Measurements from ENCODE around the gene FAM9A.
"Not testable (repeated sequence)": the region's sequence is repeated elsewhere in the genome, so short reads cannot be mapped to it uniquely, and the experiment has no call there.

FAM9A gene

GRCh38 chrX:8832582-8833378, 31.6 kb upstream of the FAM9A start:
- Histone ChIP-seq H3K4me1 (ENCODE audit: control insufficient read depth, insufficient read depth, low read length) (no peaks in the 10 kb centered on the region), H3K4me3 (ENCODE audit: low read length) (no peak overlapping the region), H3K27ac (ENCODE audit: low read depth, low read length) (no peak overlapping the region), H3K36me3 (ENCODE audit: control insufficient read depth, insufficient read depth, low read length) (no peaks in the 10 kb centered on the region), H3K9ac (ENCODE audit: low read length) (no peak overlapping the region), H3K27me3 (ENCODE audit: control insufficient read depth, insufficient read depth, low read length) (no peaks in the 10 kb centered on the region)

- no peaks in the 10 kb centered on the region for H3K27me3 ChIP-seq (ENCODE audit: control insufficient read depth, insufficient read depth, low read length)
Observed at GRCh38 chrX:8823698-8824097, 22.5 kb upstream of the FAM9A start.

GRCh38 chrX:8822002-8822401, 20.8 kb upstream of the FAM9A start:
- H3K4me1 ChIP-seq (ENCODE audit: control insufficient read depth, insufficient read depth, low read length), result no peaks in the 10 kb centered on the region
- H3K27me3 ChIP-seq (ENCODE audit: control insufficient read depth, insufficient read depth, low read length), result no peaks in the 10 kb centered on the region
- H3K27ac ChIP-seq (ENCODE audit: low read depth, low read length), result no peak overlapping the region
- H3K9ac ChIP-seq (ENCODE audit: low read length), result no peak overlapping the region
- H3K36me3 ChIP-seq (ENCODE audit: control insufficient read depth, insufficient read depth, low read length), result no peaks in the 10 kb centered on the region
- no peak overlapping the region for H3K4me3 ChIP-seq (ENCODE audit: low read length)

More at GRCh38 chrX:8823698-8824097, 22.5 kb upstream of the FAM9A start:
- H3K36me3 ChIP-seq (ENCODE audit: control insufficient read depth, insufficient read depth, low read length), result no peaks in the 10 kb centered on the region
- H3K9ac ChIP-seq (ENCODE audit: low read length), result no peak overlapping the region
- H3K4me3 ChIP-seq (ENCODE audit: low read length), result no peak overlapping the region
- no peak overlapping the region for H3K27ac ChIP-seq (ENCODE audit: low read depth, low read length)
- no peaks in the 10 kb centered on the region for H3K4me1 ChIP-seq (ENCODE audit: control insufficient read depth, insufficient read depth, low read length)

GRCh38 chrX:8820910-8821527, 19.8 kb upstream of the FAM9A start:
- no peaks in the 10 kb centered on the region for H3K36me3 ChIP-seq (ENCODE audit: control insufficient read depth, insufficient read depth, low read length)
- no peak overlapping the region for H3K9ac ChIP-seq (ENCODE audit: low read length)
- H3K27me3 ChIP-seq (ENCODE audit: control insufficient read depth, insufficient read depth, low read length), result no peaks in the 10 kb centered on the region
- H3K27ac ChIP-seq (ENCODE audit: low read depth, low read length), result no peak overlapping the region
- no peak overlapping the region for H3K4me3 ChIP-seq (ENCODE audit: low read length)
- H3K4me1 ChIP-seq (ENCODE audit: control insufficient read depth, insufficient read depth, low read length), result no peaks in the 10 kb centered on the region

- Histone ChIP-seq H3K27me3 (ENCODE audit: control insufficient read depth, insufficient read depth, low read length) (no peaks in the 10 kb centered on the region), H3K36me3 (ENCODE audit: control insufficient read depth, insufficient read depth, low read length) (no peaks in the 10 kb centered on the region), H3K9ac (ENCODE audit: low read length) (no peak overlapping the region), H3K27ac (ENCODE audit: low read depth, low read length) (no peak overlapping the region), H3K4me1 (ENCODE audit: control insufficient read depth, insufficient read depth, low read length) (no peaks in the 10 kb centered on the region), H3K4me3 (ENCODE audit: low read length) (no peak overlapping the region)
Observed at GRCh38 chrX:8815460-8816065, 14.4 kb upstream of the FAM9A start.

- H3K27me3 ChIP-seq (ENCODE audit: control insufficient read depth, insufficient read depth, low read length), result no peaks in the 10 kb centered on the region
Observed at GRCh38 chrX:8813036-8813435, 11.9 kb upstream of the FAM9A start.

GRCh38 chrX:8811611-8812010, 10.4 kb upstream of the FAM9A start:
- Histone ChIP-seq H3K27ac (ENCODE audit: low read depth, low read length) (no peak overlapping the region), H3K4me3 (ENCODE audit: low read length) (no peak overlapping the region), H3K4me1 (ENCODE audit: control insufficient read depth, insufficient read depth, low read length) (no peaks in the 10 kb centered on the region), H3K36me3 (ENCODE audit: control insufficient read depth, insufficient read depth, low read length) (no peaks in the 10 kb centered on the region), H3K9ac (ENCODE audit: low read length) (no peak overlapping the region), H3K27me3 (ENCODE audit: control insufficient read depth, insufficient read depth, low read length) (no peaks in the 10 kb centered on the region)

More at GRCh38 chrX:8813036-8813435, 11.9 kb upstream of the FAM9A start:
- Histone ChIP-seq H3K27ac (ENCODE audit: low read depth, low read length) (no peak overlapping the region), H3K4me3 (ENCODE audit: low read length) (no peak overlapping the region), H3K36me3 (ENCODE audit: control insufficient read depth, insufficient read depth, low read length) (no peaks in the 10 kb centered on the region), H3K9ac (ENCODE audit: low read length) (no peak overlapping the region), H3K4me1 (ENCODE audit: control insufficient read depth, insufficient read depth, low read length) (no peaks in the 10 kb centered on the region)

GRCh38 chrX:8808661-8809060, 7.5 kb upstream of the FAM9A start:
- H3K4me1 ChIP-seq (ENCODE audit: control insufficient read depth, insufficient read depth, low read length), result no peaks in the 10 kb centered on the region
- no peaks in the 10 kb centered on the region for H3K27me3 ChIP-seq (ENCODE audit: control insufficient read depth, insufficient read depth, low read length)
- no peak overlapping the region for H3K9ac ChIP-seq (ENCODE audit: low read length)
- H3K4me3 ChIP-seq (ENCODE audit: low read length), result no peak overlapping the region
- H3K27ac ChIP-seq (ENCODE audit: low read depth, low read length), result no peak overlapping the region
- no peaks in the 10 kb centered on the region for H3K36me3 ChIP-seq (ENCODE audit: control insufficient read depth, insufficient read depth, low read length)

- no peaks in the 10 kb centered on the region for H3K4me1 ChIP-seq (ENCODE audit: control insufficient read depth, insufficient read depth, low read length)
- no peak overlapping the region for H3K4me3 ChIP-seq (ENCODE audit: low read length)
- no peak overlapping the region for H3K9ac ChIP-seq (ENCODE audit: low read length)
- H3K36me3 ChIP-seq (ENCODE audit: control insufficient read depth, insufficient read depth, low read length), result no peaks in the 10 kb centered on the region
- no peak overlapping the region for H3K27ac ChIP-seq (ENCODE audit: low read depth, low read length)
- no peaks in the 10 kb centered on the region for H3K27me3 ChIP-seq (ENCODE audit: control insufficient read depth, insufficient read depth, low read length)
Observed at GRCh38 chrX:8805974-8806373, 4.8 kb upstream of the FAM9A start.

GRCh38 chrX:8805046-8805445, 3.9 kb upstream of the FAM9A start:
- Histone ChIP-seq H3K27ac (ENCODE audit: low read depth, low read length) (no peak overlapping the region), H3K27me3 (ENCODE audit: control insufficient read depth, insufficient read depth, low read length) (no peaks in the 10 kb centered on the region), H3K36me3 (ENCODE audit: control insufficient read depth, insufficient read depth, low read length) (no peaks in the 10 kb centered on the region), H3K9ac (ENCODE audit: low read length) (no peak overlapping the region), H3K4me1 (ENCODE audit: control insufficient read depth, insufficient read depth, low read length) (no peaks in the 10 kb centered on the region), H3K4me3 (ENCODE audit: low read length) (no peak overlapping the region)

GRCh38 chrX:8803326-8803725, 2.1 kb upstream of the FAM9A start:
- H3K36me3 ChIP-seq (ENCODE audit: control insufficient read depth, insufficient read depth, low read length), result no peaks in the 10 kb centered on the region
- H3K4me1 ChIP-seq (ENCODE audit: control insufficient read depth, insufficient read depth, low read length), result no peaks in the 10 kb centered on the region
- no peak overlapping the region for H3K9ac ChIP-seq (ENCODE audit: low read length)
- H3K27ac ChIP-seq (ENCODE audit: low read depth, low read length), result no peak overlapping the region
- H3K27me3 ChIP-seq (ENCODE audit: control insufficient read depth, insufficient read depth, low read length), result no peaks in the 10 kb centered on the region
- H3K4me3 ChIP-seq (ENCODE audit: low read length), result no peak overlapping the region

- H3K4me1 ChIP-seq (ENCODE audit: control insufficient read depth, insufficient read depth, low read length); H3K9ac ChIP-seq (ENCODE audit: low read length); H3K36me3 ChIP-seq (ENCODE audit: control insufficient read depth, insufficient read depth, low read length); H3K27ac ChIP-seq (ENCODE audit: low read depth, low read length); H3K4me3 ChIP-seq (ENCODE audit: low read length); H3K27me3 ChIP-seq (ENCODE audit: control insufficient read depth, insufficient read depth, low read length): not testable (repeated sequence)
Observed at GRCh38 chrX:8800351-8800750, 832 bp downstream of the FAM9A start.

Measured in rectal smooth muscle tissue (tissue), 1 donor.